ENCODE measurements around the gene DMBX1. TPM values are rescaled to one million over a fixed set of nuclear protein-coding genes. Genes with fewer than 3 reads are reported as not detected.
A peak's percentile ranks its signal among the peaks of the same experiment; 100 is the strongest.

DMBX1 gene
- total and polyA plus RNA-seq, 8 donors: not detected

DNA sequence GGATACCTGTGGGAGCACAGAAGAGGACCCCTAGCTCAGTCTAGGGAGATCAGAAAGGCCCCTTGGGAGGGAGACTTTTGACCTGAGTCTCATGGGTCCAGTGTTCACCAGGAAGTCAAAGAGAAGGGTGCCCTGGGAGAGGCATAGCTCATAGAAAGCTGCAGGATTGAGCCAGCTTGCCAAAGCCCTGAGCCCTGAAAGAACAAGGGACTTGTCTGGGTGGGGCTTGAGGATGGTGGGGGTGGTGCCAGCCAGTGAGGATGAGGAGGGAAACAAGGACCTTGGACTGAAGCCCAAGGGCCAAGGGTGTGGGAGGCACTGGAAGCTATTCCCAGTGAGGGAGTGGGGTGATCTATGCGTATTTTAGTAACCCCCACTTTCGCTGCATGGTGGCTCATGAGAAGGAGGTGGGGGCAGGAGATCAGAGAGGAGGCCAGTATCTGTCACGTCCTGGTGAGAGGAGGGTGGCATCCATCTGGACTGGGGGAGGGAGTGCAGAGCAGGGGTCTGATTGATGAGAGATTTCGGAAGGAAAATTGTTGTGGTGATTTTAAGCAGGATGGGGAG lies 28.4 kb downstream of the DMBX1 start:
- Histone ChIP-seq H3K9me3 (no peaks in the 10 kb centered on the region), H3K4me1 (peaks cover 11 to 27% (median 17%) of the 10 kb centered on the region in 4 donors), H3K36me3 (no peaks in the 10 kb centered on the region), H3K27ac (no peak overlapping the region), H3K27me3 (peaks cover 0 to 30% (median 0%) of the 10 kb centered on the region in 3 donors), H3K4me3 (no peak overlapping the region)
- DNase-seq: peak in 1 of 2 donors; percentile 40
- WGBS, 5 donors: 58 to 76% (median 71%) methylated on average over 4 of the region's 4 CpGs
- intact Hi-C loops (cut with DNase I; ENCODE audit: low total_unique reads): no loop called here
- TF ChIP-seq POLR2AphosphoS5 (IDR thresholded peaks at IDR 0.05) (no peak), EP300 (IDR thresholded peaks at IDR 0.05) (no peak), POLR2A (IDR thresholded peaks at IDR 0.05) (no peak), CTCF (IDR thresholded peaks at IDR 0.05) (no peak)

DNA sequence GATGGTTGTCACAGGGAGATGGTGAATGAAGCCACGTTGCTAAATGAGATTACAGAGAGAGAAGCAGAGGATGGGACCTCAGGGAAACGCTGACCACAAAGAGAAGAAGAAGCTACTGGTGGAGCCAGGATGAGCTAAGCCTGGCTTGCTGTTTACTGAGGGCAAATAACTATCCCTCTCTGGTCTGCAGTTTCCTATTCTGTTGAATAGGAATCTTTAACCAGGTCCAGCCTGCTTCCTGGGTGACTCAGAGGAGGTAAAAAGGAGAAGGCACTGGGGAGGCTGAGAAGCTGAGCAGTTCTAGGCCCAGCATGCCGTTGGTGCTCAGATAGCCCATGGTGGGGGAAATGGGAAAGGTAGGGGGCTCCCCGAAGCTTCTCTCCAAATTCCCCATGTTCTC lies 29.6 kb downstream of the DMBX1 start:
- intact Hi-C loops (cut with DNase I; ENCODE audit: low total_unique reads): no loop called here
- H3K4me1 ChIP-seq: peaks cover 12 to 32% (median 19%) of the 10 kb centered on the region in 4 donors
- no peak overlapping the region for H3K4me3 ChIP-seq
- no peak overlapping the region for H3K27ac ChIP-seq
- H3K36me3 ChIP-seq: no peaks in the 10 kb centered on the region
- peaks cover 0 to 26% (median 0%) of the 10 kb centered on the region in 3 donors for H3K27me3 ChIP-seq
- WGBS, 5 donors: 73 to 82% (median 75%) methylated on average over 4 of the region's 4 CpGs
- no peak for TF ChIP-seq POLR2AphosphoS5 (IDR thresholded peaks at IDR 0.05)
- TF ChIP-seq EP300 (IDR thresholded peaks at IDR 0.05): no peak
- no peak for TF ChIP-seq POLR2A (IDR thresholded peaks at IDR 0.05)
- no peak for TF ChIP-seq CTCF (IDR thresholded peaks at IDR 0.05)
- no peaks in the 10 kb centered on the region for H3K9me3 ChIP-seq
- DNase-seq: no peak

DNA sequence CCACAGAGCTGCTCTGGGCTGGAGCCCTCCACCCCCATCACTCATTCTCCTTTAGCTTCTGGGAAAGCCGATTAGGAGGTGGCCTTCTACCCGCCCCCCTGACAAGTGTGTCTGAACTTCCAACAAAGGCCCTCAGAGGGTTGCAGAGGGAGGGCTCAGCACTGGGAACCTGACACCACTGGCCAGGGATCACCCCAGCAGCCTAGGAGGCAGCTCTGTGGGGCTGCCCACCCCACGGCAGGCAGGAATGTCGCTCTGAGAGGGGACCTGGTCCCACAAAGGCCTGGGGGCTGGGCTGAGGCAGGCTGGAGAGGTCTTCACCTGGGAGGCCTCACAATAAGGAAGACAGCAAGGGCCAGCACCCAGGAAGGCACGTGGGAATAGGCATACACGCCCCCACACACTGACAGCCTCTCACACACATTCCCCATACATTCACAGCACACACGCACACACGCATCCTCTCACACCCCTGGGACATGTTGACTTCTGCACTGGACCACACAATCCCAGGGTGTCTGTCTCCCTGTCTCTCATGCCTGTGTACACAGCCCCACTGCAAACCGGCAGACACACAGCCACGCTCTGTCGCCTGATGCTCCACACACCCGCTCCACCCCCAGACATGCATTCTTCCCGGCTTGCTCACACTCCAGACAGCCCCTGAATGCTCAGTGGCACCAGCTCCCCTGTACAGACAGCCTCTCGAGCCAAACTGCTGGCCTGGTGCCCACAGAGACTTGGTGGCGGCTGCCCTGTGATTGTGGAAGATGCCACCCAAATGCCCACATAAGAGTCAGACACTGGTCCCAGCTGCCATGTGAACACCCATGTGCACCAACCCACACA lies 30.7 kb downstream of the DMBX1 start:
- Histone ChIP-seq H3K4me1 (peaks cover 12 to 32% (median 19%) of the 10 kb centered on the region in 4 donors), H3K27ac (no peak overlapping the region), H3K9me3 (no peaks in the 10 kb centered on the region), H3K4me3 (no peak overlapping the region), H3K36me3 (no peaks in the 10 kb centered on the region), H3K27me3 (peaks cover 0 to 36% (median 0%) of the 10 kb centered on the region in 3 donors)
- DNase-seq: no peak
- 58 to 76% (median 72%) methylated on average over 13 to 15 of the region's 15 CpGs for WGBS, 5 donors
- intact Hi-C loops (cut with DNase I; ENCODE audit: low total_unique reads): no loop called here
- no peak for TF ChIP-seq POLR2A (IDR thresholded peaks at IDR 0.05)
- no peak for TF ChIP-seq CTCF (IDR thresholded peaks at IDR 0.05)
- no peak for TF ChIP-seq POLR2AphosphoS5 (IDR thresholded peaks at IDR 0.05)
- no peak for TF ChIP-seq EP300 (IDR thresholded peaks at IDR 0.05)

DNA sequence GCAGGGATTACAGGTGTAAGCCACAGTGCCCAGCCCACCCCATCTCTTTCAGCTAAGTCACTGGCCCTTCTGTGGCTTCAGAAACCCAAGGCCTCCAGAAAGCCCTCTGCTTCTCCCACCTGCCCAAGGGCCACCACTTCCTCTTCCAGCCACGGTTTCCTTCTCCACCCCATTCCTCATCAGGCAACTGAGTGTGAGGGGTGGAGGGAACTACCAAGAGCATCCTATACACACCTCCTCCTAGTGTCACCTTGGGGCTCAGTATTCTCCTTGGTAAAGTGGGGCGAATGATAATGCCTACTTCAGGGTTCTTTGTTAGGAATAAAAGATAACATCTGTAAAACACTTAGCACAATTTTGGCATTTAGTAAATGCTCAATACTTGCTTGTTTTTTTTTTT lies 31.8 kb downstream of the DMBX1 start:
- Histone ChIP-seq H3K27me3 (peaks cover 0 to 47% (median 0%) of the 10 kb centered on the region in 3 donors), H3K4me1 (peaks cover 12 to 30% (median 19%) of the 10 kb centered on the region in 4 donors), H3K27ac (no peak overlapping the region), H3K4me3 (no peak overlapping the region), H3K36me3 (no peaks in the 10 kb centered on the region), H3K9me3 (no peaks in the 10 kb centered on the region)
- TF ChIP-seq EP300 (IDR thresholded peaks at IDR 0.05): no peak
- TF ChIP-seq POLR2A (IDR thresholded peaks at IDR 0.05): no peak
- no peak for TF ChIP-seq CTCF (IDR thresholded peaks at IDR 0.05)
- TF ChIP-seq POLR2AphosphoS5 (IDR thresholded peaks at IDR 0.05): no peak
- no peak for DNase-seq
- 66 to 86% (median 71%) methylated on average over 2 of the region's 2 CpGs for WGBS, 5 donors
- intact Hi-C loops (cut with DNase I; ENCODE audit: low total_unique reads): no loop called here

Data from stomach (tissue), 9 donors.